A673 (cell line): ENCODE data around the gene TMEM59L.

Source experiments
- CTCF ChIP-seq: fragments of 300-800, 200-600 bp; sonication (generic); conservative IDR thresholded peaks from 2 replicates; pipeline ENCODE4 v1.5.1; 2017; ENCODE audit warnings: low read depth, mild to moderate bottlenecking, antibody characterized with exemption, low read length, moderate library complexity, mixed read lengths
- EZH2 ChIP-seq: fragments of 200-600 bp; sonication (generic); IDR thresholded peaks from 2 replicates; pipeline ENCODE4 v1.6.1; 2017; ENCODE audit warnings: borderline replicate concordance, low read depth, mild to moderate bottlenecking, mixed read lengths, antibody characterized with exemption, low read length; ENCODE audit not compliant: poor library complexity, severe bottlenecking

- no peak for TF ChIP-seq CTCF
- no peak for TF ChIP-seq EZH2
Observed at GRCh38 chr19:18594824-18595373, 17.8 kb upstream of the TMEM59L start.
